ENCODE measurements around the gene HOMER2.
"Not testable (repeated sequence)": the region's sequence is repeated elsewhere in the genome, so short reads cannot be mapped to it uniquely, and the experiment has no call there.

Gene HOMER2

DNA sequence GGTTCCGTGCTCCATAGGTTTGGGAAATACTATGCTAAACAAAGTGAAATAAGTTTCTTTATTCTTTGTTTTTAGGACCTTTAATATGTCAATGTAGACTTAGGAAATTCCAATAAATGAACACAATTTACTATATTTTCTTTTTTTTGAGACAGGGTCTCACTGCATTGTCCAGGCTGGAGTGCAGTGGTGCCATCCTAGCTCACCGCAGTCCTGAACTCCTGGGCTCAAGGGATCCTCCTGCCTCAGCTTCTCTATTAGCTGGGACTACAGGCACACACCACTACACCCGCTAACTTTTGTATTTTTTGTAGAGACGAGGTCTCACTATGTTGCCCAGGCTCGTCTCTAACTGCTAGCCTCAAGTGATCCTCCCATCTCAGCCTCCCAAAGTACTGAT is 12.4 kb upstream of the HOMER2 start:
- no peak for DNase-seq

DNA sequence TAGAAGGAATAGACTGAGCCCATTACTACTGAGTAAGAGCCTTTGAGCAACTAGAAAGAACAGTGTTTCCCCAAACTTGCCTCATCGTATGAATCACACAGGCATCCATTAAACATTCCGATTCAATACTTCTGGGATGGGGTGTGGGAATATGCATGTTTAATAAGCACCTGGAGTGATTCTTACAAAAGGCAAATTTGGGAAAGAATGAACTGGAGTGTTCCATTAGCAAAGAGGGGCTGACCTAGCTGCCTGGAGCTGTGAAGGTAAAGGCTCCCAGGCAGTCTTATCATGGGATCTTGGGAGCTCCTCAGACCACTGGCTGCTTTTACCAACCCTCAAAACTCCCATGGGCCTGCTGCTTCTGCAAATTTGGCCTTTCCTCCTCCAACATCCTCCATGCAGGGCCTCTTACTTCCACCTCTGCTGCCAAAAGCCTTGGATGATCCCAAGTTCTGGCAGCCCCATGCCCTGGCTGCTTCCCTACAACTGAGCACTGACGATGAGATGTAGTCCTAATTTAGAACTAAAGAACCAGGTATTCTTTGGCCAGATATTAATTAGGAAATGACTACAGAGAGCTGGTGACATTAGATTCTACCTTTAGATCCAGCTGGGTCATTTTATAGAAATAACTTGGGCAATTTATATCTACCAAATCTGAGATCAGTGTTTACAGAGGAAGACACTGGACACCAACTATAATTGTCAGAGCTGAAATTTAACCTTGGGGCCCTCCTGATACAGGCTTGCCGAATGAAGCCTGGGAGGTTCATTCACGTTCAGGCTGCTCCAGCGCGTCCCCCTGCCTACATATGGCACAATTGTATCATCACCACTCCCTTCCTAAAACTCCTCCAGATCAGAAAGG is 11.2 kb upstream of the HOMER2 start:
- peak; percentile 29 for DNase-seq

DNA sequence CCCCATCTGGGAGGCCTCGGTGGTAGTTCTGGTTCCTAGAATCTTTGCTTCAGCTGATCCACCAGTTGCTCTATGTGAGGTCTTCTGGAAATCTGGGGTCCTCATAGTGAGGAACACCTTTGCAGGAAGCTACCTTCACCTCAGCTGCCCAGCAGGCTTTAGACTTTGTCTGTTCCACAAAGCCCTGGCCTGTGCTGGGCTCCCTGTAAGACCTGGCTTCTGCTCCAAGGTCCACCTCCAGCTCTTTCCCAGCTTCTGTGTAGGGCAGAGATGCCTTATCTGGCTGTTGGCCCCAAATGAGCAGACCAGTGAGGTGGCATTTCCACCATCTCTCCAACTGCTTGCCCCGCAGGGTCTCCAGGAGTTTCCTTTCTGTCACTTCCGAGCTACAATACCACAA is 8.2 kb upstream of the HOMER2 start:
- no peak for DNase-seq

DNA sequence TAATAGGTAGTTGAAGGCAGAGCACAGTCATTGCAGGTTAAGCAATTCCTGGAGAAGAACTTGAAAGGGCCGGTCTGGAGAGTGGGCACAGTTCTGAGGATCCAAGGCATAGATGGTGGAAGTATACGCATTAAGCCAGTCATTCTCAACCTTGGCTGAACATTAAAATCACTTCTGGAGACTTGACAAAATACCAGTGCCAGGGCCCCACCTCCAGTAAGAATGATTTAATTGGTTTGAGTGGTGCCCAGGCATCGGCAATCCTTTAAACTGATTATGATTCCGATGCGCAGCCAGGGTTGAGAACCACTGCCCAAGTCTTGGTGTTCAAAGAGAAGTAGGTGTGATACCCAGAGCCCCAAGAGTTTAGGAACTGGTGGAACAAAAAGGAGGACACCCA is 6.9 kb upstream of the HOMER2 start:
- DNase-seq = no peak

DNA sequence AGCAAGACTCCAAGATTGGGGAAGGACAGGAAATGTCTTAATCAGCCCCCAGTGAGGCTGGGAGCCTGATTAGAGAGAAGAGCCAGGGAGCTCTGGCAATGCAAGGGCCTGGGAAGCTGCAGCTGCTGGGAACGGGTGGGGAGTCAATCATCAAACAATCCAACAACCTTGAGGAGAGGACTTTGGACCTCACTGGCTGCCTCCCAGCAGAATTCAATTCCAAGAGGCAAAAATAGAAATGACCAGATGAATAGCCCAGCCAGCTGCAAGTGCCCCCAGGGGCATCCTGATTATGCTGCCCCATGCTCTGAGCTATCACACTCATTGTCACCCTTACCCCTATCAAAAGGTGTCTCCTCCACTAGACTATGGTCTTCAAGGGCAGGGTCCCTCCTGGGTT is 6.1 kb upstream of the HOMER2 start:
- no peak for DNase-seq

DNA sequence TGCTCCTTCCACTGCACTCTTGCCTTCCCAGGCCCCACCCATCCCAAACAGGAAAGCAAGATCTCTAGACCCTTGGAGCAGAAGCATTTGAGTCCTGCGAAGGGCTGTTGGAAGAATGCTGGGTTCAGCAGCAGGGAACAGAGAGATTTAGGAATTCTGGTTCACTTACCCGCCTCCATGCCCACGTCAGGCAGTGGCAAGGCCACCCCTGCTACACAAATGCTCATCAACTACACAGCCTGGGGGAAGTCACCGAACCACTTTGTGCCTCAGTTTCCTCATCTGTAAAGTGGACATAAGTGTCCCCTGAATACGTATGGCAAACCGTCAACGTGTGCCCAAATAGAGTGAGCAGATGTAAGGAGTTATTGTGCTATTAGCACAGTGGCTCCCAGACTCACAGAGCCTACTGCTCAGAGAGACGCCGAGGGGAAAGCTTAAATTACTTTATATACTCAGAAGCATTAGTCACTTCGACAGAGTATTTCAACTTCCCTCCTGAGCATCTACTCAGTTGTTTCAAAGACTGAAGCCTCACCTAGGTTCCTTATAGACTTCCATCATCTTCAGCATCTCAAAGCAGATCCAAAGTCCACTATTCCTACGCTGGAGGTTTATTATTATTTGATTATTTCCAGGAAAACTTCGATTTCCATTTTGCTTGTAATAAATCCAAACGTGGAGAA is 905 bp downstream of the HOMER2 start:
- DNase-seq = peak; percentile 19

DNA sequence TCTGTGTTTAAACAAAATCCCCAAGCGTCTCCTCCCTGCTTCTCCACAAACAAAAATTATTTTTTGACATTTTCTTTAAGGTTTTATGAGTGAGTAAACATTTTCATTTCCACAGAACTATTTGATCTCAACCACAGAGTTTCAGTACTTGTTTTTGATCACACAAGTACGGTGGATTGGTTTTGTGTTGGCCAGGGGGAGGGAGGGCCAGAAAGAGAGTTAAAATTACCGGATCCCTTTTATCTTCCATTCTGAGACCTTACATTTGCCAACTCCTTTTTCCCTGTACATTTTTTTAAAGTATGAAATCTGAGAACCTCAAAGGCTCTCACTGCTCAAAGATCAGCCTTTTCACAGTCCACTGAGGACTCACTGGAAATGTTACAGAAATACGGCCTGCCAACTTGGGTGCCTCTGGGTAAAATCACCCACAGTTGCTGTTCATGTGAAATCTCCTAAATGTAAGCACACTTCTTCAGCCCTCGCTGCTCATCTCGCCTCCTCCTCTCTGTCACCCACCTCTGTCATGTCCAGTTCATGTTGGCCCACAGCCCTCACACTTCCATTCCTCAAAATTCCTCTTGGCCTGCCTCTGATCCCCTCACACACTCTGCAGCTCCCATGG is 1.7 kb downstream of the HOMER2 start:
- DNase-seq = no peak

DNA sequence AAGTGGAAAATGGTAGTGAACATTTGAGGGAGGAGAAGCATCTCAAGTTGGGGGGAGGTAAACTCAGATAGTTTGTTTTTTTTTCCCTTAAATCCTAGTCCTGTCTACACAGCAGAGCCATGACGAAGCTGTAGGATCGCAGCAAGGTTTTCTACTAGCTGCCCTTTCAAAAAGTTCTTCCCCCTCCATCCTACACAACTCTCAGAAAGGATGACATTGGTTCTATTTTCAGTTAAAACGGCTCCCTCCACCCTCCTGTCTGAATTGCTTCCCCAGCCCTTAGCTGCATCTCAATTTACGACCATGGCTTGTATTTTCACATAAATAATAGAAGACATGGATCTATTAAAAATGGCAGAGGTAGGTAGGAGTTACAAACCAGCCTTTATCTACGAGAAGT is 2.2 kb downstream of the HOMER2 start:
- no peak for DNase-seq

DNA sequence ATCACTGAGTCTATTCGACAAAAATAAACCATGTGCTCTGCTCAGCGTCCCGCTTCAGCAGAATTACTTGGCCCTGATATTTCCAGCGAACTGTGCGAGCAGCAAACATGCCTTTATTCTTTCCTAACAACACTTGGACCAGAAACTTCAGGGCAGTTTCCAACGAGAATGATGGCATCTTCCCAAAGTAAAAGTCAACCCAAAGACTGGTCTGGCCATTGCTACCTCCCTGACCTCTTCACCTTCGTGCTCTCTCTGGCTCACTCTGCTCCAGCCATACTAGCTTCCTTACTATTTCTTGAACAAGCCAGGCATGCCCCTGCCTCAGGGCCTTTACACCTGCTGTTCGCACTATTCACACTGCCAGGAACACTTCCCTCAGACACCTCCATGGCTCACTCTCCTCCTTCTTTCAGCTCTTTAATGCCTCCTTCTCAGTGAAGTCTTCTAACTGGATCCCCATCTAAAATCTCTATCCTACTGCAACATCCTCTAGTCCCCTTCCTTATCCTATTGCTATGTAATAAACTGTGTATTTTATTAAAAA is 6.3 kb downstream of the HOMER2 start:
- no peak for DNase-seq

DNA sequence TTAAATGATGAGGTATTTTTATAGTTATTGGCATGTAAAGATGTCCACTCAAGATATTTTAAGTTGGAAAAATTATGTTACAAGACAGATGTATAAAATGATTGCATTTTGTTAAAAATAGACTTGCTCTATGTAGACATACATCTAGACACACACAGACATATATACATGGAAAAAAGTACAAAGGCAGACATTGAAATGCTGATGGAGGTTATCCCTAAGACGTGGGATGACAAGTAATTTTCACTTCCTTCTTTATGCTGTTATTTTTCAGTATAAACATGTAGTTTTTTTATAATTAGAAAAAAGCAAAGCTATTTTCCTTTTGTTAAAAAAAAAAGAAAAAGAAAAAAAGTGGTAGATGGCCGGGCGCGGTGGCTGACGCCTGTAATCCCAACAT is 7.2 kb downstream of the HOMER2 start:
- DNase-seq = no peak

DNA sequence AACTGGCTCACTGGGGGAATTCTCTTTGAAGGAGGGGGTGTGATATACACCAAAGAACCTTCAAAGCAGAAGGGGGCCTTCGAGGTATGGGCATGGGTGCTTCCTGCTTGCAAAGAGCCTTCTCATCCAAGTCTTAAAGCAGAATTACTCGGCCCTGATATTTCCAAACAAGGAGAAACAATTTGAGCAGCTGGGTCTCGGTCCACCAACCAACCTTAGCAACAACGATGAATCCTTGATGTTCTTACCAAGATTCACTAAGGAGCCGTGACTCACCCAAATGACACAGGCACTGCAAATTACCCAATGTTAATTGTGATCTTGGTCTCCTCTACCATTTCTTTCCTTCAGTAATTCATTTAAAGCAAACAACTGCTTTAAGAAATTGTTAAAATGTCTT is 7.7 kb downstream of the HOMER2 start:
- DNase-seq = peak; percentile 35

DNA sequence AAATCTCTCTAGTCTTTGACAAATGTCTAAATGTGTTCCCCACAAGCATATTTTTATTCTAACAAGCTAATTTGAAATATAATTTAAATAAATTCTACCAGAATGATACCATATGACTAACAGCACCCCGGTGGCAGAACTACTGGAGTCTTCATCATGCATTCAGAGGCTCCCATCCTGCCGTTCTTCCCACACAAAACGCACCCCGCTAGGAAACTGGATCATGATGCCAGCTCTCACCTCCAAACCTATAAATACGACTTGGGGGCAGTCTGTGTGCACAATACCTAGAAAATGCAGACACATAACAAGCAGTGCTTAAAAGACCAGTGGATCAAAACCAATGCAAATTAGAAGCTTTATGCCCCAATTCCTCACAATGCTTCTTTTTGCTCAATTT is 8.5 kb downstream of the HOMER2 start:
- no peak for DNase-seq

DNA sequence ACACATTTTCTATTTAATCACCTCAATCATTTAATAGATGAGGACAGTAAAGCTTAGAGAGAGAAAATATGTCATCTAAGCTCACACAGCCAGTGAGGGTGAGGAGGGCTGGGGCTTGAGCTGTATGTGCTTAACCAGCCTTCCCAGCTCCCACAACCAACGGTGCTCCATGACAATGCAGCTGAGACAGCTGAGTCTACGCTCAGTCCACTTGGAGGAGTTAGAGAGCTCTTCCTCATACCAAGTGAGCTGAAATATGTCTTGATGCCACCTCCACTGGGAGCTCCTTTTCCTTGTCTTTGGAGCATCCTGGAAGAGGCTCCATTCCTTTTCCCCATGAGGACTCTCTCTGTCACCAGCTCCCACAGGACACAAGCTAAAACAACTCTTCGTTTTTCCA is 9.3 kb downstream of the HOMER2 start:
- DNase-seq = no peak

DNA sequence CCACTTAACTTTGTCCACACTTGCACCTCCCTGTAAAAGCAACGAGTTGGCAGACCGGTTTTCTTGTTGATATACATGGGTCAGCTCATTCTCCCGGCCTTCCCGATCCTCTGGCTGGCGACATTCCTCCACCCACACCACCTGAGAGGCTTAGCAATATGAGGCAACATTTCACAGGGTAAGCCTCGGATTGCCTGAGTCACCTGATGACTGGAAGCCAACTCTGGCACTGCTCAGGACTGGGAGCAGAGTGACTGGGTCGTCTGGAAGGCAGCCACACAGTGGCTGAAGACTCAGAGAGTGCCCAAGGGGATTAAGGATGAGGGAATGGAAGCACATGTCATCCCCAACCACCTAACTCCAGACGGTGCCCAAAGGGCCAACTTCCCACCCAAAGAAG is 9.8 kb downstream of the HOMER2 start:
- peak; percentile 38 for DNase-seq

DNA sequence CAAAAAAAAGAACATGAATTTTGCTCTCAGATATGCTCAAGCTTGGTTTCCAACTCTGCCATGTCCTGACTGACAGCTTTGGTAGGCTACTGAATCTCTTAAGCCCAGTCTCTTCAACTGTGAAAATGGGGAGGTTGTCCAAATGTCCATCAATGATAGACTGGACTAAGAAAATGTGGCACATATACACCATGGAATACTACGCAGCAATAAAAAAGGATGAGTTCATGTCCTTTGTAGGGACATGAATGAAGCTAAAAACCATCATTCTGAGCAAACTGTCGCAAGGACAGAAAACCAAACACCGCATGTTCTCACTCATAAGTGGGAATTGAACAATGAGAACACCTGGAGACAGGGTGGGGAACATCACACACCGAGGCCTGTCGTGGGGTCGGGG is 12.8 kb downstream of the HOMER2 start:
- not testable (repeated sequence) for DNase-seq

DNA sequence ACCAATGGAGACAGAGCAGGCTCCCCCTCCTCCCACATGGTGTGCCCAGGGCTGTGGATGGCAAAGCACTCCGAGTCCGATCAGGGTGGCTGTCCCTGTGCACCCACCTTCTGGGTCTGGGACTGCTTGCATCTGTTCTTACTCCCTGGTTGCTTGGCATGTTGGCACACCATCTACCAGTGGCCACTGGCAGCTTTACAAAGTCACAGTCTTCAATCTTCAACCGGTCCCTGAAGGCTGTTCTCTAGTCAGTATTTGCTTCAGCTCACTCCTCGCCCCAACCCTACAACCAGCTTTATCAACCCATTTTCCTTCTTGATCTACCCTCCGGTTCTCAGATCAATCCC is 14.8 kb downstream of the HOMER2 start:
- DNase-seq = no peak

DNA sequence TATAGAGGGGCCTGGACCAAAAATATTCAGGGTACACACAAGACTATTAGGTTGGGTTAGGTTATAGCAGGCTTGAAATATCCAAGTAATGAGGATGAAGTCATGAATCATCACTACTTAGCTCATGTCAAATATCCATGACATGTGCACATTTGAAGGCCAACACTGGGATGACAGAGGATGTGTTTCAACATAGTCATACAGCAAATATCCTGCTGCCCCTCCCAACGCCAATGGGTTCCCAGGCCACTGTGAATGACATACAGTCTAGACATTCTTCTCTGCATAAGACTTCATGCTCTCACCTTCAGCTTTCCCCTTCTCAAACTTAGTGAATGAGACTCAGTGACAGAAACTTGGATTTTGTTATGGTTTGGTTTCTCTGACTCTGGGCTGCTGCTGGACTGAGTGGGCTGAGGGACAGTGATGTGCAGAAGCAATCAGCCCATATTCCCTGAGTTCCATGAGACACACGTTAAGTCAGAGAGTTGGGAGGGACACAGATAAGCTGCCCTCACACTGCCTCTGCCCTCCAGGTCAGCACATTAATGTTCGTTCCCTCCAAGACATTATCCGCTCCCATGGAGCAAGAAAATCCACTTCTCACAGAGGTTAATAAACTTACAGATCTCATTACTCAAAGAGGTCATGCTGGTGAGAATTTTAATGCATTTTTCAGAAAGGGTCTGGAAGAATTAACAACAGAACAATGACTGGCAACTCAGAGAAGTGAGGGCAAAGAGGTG is 15.4 kb downstream of the HOMER2 start:
- DNase-seq = peak; percentile 82

DNA sequence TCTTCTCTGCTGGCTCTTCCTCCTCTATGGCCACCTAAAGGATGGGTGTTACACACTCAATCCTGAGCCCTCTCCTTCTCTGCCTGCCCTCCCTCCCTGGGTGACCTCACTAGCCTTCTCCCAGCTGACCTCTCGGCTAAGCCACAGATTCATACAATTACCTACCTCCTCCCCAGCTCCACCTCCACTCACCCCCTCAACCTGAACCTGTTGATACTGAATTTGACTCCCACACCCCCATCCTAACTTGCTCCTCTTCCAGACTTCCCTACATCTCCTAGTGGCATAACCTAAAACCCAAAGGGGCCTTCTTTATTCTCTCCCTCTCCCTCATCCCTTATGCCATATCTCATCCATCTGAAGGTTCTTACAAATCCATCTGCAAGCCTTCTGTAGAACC is 17.1 kb downstream of the HOMER2 start:
- DNase-seq = no peak

DNA sequence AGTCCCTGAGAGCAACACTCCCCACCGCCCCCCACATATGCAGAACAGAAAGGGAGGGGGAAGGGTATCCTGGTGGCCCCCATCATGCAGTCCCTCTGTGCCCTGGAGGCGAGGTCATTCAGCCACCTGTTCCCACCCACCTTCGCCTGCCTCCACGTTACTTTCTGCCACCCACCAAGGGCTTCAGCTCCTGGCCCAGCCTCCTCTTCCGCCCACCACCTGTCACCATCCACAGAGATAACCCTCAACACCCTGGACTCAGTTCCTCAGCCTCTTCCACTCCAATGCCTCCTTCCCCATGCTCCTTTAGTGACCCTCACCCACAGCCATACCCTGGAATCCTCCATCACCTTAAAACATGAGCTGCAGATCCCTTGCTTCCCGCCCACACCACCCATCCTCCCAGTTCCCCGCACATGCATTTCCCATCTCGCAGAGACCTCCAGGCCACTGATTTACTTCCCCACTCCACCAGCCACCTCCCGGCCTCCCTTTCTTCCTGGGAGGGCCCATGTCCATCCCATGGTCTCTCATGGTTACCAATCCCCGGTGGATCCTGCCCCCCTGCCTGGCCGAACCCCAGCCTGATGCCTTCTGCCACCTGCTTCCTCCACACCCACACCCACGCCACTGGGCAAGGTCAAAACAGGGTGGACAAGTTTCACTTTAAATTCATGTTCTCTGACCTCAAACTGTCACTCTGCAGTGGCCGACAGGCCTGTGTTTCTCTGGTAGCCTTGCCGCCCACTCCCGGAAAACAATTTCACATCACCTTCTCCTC is 18.2 kb downstream of the HOMER2 start:
- no peak for DNase-seq

DNA sequence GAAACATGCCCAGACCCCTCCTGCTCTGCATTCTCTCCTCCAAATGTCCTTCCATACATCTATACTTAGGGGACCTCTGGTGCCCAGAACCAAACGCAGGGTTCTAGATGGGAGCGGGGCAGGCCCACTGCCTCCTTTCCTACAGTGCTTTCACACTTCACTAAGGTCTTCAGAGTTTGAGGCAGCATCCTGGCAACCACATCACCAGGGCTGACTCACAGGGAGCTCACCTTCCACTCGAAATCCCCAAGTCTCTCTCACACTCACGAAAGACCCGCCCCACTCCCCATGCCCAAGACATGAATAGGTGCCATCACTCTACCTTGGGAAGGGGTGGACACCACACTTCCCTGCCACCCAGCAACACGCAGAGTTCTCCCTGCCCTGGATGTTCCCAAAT is 18.9 kb downstream of the HOMER2 start:
- DNase-seq = no peak

DNA sequence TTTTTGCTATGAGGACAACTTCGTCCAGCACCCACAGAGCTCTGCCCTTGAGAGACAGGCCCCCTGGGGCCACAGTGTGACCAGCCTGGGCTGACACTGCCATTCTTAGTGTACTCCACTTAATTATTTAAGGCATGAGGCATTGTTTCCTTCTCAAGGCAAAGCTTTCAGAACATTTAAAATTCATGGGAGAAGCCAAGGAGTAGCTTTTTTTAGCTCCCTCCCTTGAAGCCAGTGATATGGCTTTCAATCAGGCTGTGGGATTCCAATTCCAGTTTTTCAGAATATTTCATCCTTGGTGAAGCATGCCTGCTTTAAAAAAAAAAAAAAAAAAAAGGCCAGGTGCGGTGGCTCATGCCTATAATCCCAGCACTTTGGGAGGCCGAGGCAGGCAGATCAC is 21.3 kb downstream of the HOMER2 start:
- DNase-seq = no peak

DNA sequence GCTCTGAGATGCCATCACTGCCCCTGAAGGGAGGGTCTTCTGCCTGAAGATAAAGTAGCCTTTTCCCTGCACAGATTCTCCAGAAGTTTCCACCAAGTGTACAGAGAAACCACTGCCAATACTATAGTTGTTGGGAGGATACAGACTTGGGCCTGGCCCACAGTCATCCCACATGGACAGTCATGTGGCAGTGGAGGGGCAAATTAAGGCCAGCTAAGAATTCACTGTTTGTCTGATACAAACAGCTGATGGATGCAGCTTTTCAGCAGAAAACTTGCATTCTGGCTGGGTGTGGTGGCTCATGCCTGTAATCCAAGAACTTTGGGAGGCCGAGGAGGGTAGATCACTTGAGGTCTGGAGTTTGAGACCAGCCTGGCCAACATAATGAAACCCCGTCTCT is 22.1 kb downstream of the HOMER2 start:
- no peak for DNase-seq

Measured in fibroblast of skin of scalp (primary cell).